ENCODE measurements around the gene HOXD9.

GRCh38 chr2:176150584-176151441, 28.3 kb downstream of the HOXD9 start:
- TF ChIP-seq CTCF (IDR thresholded peaks at IDR 0.05) (no peak), POLR2AphosphoS5 (IDR thresholded peaks at IDR 0.05) (no peak), EP300 (IDR thresholded peaks at IDR 0.05) (no peak), POLR2A (IDR thresholded peaks at IDR 0.05) (no peak)
